A673 (cell line): ENCODE measurements around the gene HLA-DQA1. TPM values are rescaled to one million over a fixed set of nuclear protein-coding genes. Genes with fewer than 3 reads are reported as not detected.

Experiments
- BruUV-seq: library from RNA; stranded (reverse); fragments of 400-500 nt; replicated peaks from 2 replicates; lab custom pipeline; 2021; lab: Mats Ljungman, UMichigan
- CTCF ChIA-PET: fragments of 300-600 bp; sonication (Branson Sonifier 250); formaldehyde crosslinking; loops from one replicate; lab custom pipeline; 2022; ENCODE audit warnings: antibody characterized with exemption; lab: Charles Lee
- POLR2A ChIA-PET: fragments of 300-600 bp; sonication (Branson Sonifier 250); formaldehyde crosslinking; loops from one replicate; lab custom pipeline; 2022; ENCODE audit warnings: antibody characterized with exemption; ENCODE audit not compliant: low non-redundant PET; lab: Charles Lee
- DNase-seq: peaks from one replicate; pipeline ENCODE4 v3.0.0-alpha.2; 2015; ENCODE audit warnings: low spot score
- H3K27ac ChIP-seq: fragments of 200-600 bp; sonication (generic); 2 replicates; pipeline ENCODE4 v1.5.1; 2016; ENCODE audit warnings: mixed run types, low read depth, mild to moderate bottlenecking, mixed read lengths, antibody characterized with exemption, low read length; ENCODE audit not compliant: poor library complexity, severe bottlenecking
- H3K27me3 ChIP-seq: fragments of 200-600 bp; sonication (generic); replicated peaks from 2 replicates; pipeline ENCODE4 v1.6.1; 2017; ENCODE audit warnings: mixed run types, low read depth, mild to moderate bottlenecking, mixed read lengths, antibody characterized with exemption, low read length; ENCODE audit not compliant: insufficient read depth, poor library complexity
- H3K36me3 ChIP-seq: fragments of 200-600 bp; sonication (generic); 2 replicates; pipeline ENCODE4 v1.6.1; 2016; ENCODE audit warnings: mixed run types, mild to moderate bottlenecking, mixed read lengths, antibody characterized with exemption, low read length; ENCODE audit not compliant: insufficient read depth, poor library complexity, severe bottlenecking
- H3K4me1 ChIP-seq: fragments of 200-600 bp; sonication (generic); 2 replicates; pipeline ENCODE4 v1.6.1; 2017; ENCODE audit warnings: mixed run types, mild to moderate bottlenecking, mixed read lengths, antibody characterized with exemption, low read length; ENCODE audit not compliant: insufficient read depth, poor library complexity, severe bottlenecking
- H3K4me3 ChIP-seq: fragments of 200-600 bp; sonication (generic); 2 replicates; pipeline ENCODE4 v1.5.1; 2016; ENCODE audit warnings: low read depth, mixed run types, mild to moderate bottlenecking, mixed read lengths, low read length; ENCODE audit not compliant: poor library complexity, severe bottlenecking
- H3K9me3 ChIP-seq: fragments of 200-600 bp; sonication (generic); 2 replicates; pipeline ENCODE4 v1.6.1; 2016; ENCODE audit warnings: mixed run types, low read depth, mild to moderate bottlenecking, mixed read lengths, antibody characterized with exemption, low read length; ENCODE audit not compliant: poor library complexity, severe bottlenecking
- EZH2 ChIP-seq: fragments of 200-600 bp; sonication (generic); IDR thresholded peaks from 2 replicates; pipeline ENCODE4 v1.6.1; 2017; ENCODE audit warnings: borderline replicate concordance, low read depth, mild to moderate bottlenecking, mixed read lengths, antibody characterized with exemption, low read length; ENCODE audit not compliant: poor library complexity, severe bottlenecking
- intact Hi-C: fragments of 100-400 bp; cut with micrococcal nuclease; formaldehyde crosslinking; loops from one replicate; pipeline ENCODE4 v1.10.0; 2022; ENCODE audit not compliant: unreplicated experiment
- total RNA-seq: library from RNA; stranded (reverse); gene quantifications from 2 replicates; pipeline ENCODE4 v1.2.3, GENCODE V29; 2021
- TF ChIP-seq, protein P1 (sequence below): fragments of 300-800, 200-600 bp; sonication (generic); conservative IDR thresholded peaks from 2 replicates; pipeline ENCODE4 v1.5.1; 2017; ENCODE audit warnings: low read depth, mild to moderate bottlenecking, antibody characterized with exemption, low read length, moderate library complexity, mixed read lengths

Gene HLA-DQA1
- total RNA-seq, 1 experiment from 2014 or later = not detected

DNA sequence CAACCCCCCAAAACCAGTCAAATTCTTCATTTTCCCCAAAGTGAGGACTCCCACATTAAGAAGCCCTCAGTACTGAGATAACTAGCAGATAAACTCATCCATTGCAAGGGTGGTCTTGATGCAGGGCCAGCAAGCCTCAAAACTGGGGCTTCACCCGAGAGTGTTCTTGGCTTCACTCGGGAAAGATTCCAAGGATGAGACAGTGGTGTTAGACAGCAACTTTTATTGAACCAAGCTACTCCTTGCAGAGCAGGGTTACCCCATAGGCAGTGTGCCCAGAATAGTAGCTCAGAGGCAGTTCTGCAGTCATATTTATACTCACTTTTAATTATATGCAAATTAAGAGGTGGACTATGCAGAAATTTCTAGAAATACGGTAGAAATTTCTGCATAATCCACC, 15.8 kb upstream of the HLA-DQA1 start:
- Histone ChIP-seq H3K4me1 (no peaks in the 10 kb centered on the region), H3K9me3 (no peaks in the 10 kb centered on the region), H3K4me3 (no peak overlapping the region), H3K27ac (no peak overlapping the region), H3K36me3 (no peaks in the 10 kb centered on the region), H3K27me3 (no peaks in the 10 kb centered on the region)
- intact Hi-C loops = loop anchor here (5.0 kb wide), 1 partner anchor 166 kb away; no protein-coding TSS in a partner anchor
- no TSS peak for BruUV-seq
- TF ChIP-seq, protein P1, sequence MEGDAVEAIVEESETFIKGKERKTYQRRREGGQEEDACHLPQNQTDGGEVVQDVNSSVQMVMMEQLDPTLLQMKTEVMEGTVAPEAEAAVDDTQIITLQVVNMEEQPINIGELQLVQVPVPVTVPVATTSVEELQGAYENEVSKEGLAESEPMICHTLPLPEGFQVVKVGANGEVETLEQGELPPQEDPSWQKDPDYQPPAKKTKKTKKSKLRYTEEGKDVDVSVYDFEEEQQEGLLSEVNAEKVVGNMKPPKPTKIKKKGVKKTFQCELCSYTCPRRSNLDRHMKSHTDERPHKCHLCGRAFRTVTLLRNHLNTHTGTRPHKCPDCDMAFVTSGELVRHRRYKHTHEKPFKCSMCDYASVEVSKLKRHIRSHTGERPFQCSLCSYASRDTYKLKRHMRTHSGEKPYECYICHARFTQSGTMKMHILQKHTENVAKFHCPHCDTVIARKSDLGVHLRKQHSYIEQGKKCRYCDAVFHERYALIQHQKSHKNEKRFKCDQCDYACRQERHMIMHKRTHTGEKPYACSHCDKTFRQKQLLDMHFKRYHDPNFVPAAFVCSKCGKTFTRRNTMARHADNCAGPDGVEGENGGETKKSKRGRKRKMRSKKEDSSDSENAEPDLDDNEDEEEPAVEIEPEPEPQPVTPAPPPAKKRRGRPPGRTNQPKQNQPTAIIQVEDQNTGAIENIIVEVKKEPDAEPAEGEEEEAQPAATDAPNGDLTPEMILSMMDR = no peak
- TF ChIP-seq EZH2 = no peak
- ChIA-PET CTCF (interaction anchor here (0.6 to 1.5 kb wide), 4 partner anchors 61 to 615 kb away, joined by 6 to 12 read pairs (median 8); no protein-coding TSS in a partner anchor), POLR2A (no interaction called here)
- no peak for DNase-seq

DNA sequence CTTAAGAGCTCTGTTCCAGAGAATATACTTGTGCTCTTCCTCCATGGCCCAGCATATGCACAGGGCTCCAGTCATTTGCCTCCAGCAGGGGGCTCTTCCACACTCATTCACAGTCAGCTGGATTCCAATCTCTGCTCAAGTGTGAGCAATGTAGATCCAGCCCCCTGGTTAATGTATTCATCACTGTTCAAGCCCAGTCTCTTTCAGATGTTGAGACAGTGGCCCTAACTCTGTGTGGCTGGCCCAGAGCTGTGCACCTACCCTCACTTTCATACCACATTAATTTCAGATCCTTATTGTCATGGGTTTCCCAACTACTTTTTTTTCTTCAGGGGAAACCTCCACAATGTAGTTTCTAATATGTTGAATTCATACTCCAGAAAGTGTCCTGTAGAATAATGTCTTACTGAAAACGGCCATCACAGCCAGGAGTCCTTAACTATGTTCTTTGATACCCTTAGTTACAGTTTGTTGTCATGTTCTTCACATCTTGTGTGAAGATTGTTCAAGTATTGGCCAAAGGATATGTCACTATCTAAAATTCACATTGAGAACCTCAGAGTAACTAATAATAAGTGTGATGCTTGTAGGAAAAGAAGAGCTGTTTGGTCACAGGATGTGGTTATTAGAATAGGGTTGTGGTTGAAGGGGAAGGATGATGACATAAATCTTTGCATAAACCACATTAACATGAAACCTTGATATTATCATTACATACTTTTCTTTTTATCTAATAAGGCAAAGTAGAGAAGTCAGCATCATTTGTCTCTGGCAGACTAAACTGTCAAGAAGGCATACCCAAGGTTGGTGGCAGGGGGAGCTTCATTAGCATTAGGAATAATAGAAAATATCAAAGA, 14.4 kb upstream of the HLA-DQA1 start:
- Histone ChIP-seq H3K36me3 (no peaks in the 10 kb centered on the region), H3K9me3 (no peaks in the 10 kb centered on the region), H3K4me1 (no peaks in the 10 kb centered on the region), H3K4me3 (no peak overlapping the region), H3K27ac (no peak overlapping the region), H3K27me3 (no peaks in the 10 kb centered on the region)
- intact Hi-C loops = loop anchor here (5.0 kb wide), 1 partner anchor 165 kb away; no protein-coding TSS in a partner anchor
- POLR2A ChIA-PET = no interaction called here
- TF ChIP-seq, protein P1 = peak; percentile 64
- no peak for TF ChIP-seq EZH2
- DNase-seq = peak; percentile 73
- no TSS peak for BruUV-seq
- CTCF ChIA-PET = interaction anchor here (1.2 to 1.5 kb wide), 3 partner anchors 78 to 245 kb away, joined by 3 to 12 read pairs (median 6); no protein-coding TSS in a partner anchor

DNA sequence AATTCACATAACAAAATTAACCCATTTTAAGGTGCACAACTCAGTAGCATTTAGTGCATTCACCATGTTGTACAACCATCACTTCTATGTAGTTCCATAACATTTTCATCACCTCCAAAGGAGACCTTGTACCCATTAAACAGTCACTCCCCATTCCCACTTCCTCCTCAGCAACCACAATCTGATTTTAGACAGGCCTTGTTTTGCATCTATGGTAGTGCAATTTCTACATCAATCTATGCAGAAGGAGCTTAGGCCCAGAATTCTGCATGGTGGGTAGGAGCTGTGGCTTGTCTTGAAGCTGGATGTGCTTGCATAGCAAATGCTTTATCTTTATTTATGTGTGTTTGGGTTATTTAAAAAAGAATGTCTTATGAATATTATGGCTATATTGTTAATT, 13.5 kb upstream of the HLA-DQA1 start:
- CTCF ChIA-PET = interaction anchor here (0.7 kb wide), 1 partner anchor 371 kb away, joined by 3 read pairs; no protein-coding TSS in a partner anchor
- Histone ChIP-seq H3K4me3 (no peak overlapping the region), H3K36me3 (no peaks in the 10 kb centered on the region), H3K9me3 (no peaks in the 10 kb centered on the region), H3K27ac (no peak overlapping the region), H3K27me3 (no peaks in the 10 kb centered on the region), H3K4me1 (no peaks in the 10 kb centered on the region)
- TF ChIP-seq EZH2 = no peak
- TF ChIP-seq, protein P1 = no peak
- POLR2A ChIA-PET = no interaction called here
- no TSS peak for BruUV-seq
- intact Hi-C loops = loop anchor here (5.0 kb wide), 1 partner anchor 164 kb away; no protein-coding TSS in a partner anchor
- DNase-seq = no peak
